Activated CD4-positive, alpha-beta T cell treated with anti-CD3 and anti-CD28 coated beads, Interleukin-10, Interleukin-2, amounts not matched to agents 100 ng/mL and 50 ng/mL, durations not matched to agents 16 hours and 8 hours (primary cell): Measurements from ENCODE around the gene CELF2.
A peak's percentile ranks its signal among the peaks of the same experiment; 100 is the strongest.

Experiments used
- DNase-seq: peaks from one replicate; pipeline ENCODE4 v3.0.0-alpha.2; 2020

Gene CELF2

DNA sequence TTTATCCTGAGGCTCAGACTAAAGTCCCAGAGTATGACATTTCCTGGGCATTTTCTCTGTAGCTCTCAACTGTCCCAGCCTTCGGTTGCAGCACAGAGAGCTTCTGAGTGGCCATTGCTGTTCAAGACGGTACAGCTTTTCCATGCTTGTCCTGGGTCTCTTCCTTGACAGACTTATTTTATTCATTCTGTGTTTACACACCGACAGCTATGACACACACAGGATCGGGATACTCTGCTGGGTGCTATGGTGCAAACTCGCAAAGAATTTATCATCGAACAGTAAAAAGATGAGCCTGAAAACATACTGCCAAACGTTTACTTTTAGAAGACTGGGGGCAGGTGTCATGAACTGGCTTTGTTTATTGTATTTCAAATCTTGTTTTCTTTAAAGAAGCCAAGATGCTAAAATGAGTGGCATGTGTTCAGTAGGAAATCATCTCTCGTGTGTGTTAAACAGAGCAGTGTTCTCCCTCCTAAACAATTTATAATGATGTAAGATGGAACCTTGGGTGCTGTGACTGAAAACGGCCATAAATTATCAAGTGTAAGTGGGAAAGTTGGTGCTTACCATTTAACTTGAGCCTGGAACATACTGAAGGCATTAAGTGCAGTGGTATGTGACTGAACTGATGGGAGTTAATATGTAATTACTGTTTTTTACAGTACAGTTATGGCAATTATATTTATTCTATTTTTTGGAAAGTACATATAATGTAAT lies 120.8 kb downstream of the CELF2 start:
- DNase-seq: no peak

DNA sequence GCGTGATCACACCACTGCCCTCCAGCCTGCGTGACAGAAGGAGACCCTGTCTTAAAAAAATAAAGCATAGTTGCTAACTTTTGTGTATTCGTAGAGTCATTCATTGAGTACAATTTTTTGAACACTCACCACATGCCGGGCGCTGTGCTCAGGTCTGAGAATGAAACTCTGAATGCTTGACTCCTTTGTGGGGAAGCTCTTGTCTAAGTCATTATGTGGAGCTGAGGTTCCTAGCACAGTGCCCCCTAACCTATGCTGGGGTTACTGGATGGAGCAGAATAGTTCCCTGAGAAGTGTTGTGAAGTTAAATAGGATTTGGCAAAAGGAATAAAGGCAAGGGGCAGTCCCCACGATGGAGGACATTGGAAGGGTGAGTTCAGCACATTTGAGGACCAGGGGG lies 123.3 kb downstream of the CELF2 start:
- no peak for DNase-seq

DNA sequence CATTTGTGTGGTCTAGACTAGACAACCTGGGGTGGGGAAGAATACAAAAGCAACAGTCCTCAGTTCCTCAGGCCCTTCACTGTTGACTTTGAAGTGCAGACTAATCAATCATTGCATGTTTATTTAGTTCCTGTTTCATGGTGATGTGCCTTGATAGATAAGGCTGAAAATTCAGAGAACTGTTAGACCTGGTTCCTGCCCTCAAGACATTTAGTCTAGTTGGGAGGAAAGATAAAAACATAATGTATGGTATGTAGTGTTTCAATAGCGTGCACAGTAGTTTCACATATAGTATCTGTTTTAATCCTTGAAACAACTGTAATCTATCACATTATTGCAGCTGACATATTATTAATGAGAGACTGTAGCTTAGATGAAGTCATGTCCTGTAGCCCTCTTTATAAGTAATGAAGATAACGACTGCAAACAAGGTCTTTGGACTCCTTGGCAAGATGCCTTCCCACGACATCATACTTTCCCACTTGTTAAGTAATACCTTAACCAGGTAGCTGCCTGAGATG lies 124.0 kb downstream of the CELF2 start:
- DNase-seq: no peak

DNA sequence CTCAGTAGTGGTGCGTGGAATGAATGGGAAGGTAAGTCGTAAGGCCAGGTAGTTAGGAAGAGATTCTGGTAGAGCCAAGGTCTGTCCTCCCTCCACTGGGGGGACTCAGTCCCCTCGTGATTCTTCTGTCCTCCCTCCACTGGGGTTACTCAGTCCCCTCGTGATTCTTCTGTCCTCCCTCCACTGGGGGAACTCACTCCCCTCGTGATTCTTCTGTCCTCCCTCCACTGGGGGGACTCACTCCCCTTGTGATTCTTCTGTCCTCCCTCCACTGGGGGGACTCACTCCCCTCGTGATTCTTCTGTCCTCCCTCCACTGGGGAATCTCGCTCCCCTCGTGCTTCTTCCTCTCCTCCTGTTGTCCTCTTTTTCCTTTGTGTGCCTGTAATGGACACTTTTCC lies 125.1 kb downstream of the CELF2 start:
- no peak for DNase-seq

DNA sequence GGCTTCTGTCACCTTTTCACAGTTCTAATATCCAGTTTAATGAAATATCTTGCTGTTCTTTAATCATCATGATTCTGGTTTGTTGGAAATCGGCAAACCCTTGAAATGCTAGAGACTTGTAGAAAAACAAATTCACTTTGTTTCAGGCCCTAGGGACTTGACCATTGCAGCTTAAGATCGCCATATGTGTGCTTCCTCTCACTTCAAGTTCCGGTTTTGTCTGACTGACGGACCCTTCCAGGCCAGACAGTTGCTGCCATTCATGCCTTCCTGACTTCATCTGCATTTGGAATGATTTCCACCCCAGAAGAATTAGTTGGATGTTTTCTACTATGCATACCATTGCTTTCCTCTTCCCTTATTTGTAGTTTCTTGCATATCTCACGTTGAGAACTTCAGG lies 125.6 kb downstream of the CELF2 start:
- DNase-seq: no peak

DNA sequence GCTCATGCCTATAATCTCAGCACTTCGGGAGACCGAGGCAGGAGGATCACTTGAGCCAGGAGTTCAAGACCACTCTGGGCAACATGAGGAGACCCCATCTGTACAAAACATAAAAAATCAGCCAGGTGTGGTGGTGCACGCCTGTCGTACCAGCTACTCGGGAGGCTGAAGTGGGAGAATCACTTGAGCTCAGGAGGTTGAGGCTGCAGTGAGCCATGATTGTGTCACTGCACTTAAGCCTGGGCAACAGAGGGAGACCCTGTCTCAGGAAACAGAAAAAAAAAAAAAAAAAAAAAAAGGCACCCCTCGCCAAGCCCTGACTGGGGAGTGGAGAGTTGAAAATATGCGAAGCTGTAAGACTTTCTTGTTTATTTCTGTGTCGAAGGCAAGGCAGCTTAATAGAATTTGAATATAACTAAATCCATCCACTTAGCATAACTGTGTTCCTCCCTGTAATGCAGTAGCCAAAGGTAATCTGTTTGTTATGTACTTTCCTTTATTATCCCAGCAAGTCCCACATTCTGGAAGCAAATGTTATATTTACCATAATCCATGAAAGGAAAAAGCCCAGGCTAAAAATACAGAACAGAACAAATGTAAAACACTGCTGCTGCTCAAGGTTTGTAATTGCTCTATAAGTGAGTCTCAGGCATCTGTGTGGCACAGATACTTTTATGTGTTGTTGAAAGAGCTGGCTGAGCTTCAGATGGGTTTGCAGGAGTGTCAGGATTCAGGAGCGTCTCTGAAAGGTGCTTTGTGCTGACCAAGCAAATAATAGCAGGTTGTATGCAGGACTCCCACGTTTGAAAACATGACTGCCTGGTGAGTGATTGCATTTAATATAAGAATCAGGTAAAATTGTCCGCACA lies 127.2 kb downstream of the CELF2 start:
- DNase-seq: no peak

DNA sequence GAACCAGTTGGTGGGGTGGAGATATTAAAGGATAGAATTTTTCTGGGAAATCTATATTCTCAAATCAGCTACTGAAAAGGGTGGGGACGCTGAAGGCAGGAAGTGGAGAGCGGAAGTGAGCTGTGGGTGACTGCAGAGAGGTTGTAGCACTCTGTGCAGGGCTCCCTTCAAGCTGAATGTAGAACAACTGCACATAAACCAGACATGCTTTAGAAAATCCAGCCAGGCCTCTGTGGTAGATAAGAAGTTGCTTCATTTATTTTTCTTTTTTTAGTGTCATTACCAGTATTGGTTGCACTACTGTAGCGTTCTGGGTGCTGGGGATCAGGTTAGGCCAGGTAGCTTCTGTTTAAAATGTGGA lies 127.8 kb downstream of the CELF2 start:
- peak; percentile 80 for DNase-seq

DNA sequence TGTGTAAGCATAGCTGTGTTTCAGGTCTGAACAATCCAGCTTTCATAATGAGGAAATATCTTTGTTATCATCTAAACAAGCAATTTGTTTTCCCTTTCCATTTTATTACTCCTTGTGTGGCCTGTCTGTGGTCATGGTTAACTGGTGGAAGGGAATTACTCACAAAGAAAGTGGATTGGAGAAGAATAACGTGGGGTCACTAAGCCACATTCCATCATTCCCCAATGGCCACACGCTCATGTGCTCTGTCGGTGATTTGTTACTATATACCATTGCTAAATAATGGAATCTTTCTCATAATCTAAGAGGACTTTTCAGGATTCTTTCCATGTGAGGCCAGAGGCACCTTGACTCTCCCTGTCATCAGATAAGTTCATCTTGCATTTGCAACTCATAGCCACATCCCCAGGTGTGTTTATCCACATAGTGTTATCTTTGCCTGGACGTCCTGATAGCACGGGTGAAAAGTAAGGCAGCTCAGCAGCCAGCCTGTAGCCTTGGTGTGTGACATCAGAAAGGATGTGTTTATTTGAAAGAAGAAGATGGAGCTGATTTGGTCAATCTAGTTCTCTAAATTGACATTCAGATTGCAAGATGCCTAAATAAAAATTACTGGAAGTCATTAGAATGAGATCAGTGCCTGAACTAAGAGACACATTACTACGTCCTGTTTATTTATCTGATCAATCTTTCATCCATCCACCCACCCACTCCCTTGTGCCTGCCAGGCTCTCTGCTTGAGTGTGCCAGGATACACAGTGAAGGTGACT lies 128.9 kb downstream of the CELF2 start:
- DNase-seq: peak; percentile 27

DNA sequence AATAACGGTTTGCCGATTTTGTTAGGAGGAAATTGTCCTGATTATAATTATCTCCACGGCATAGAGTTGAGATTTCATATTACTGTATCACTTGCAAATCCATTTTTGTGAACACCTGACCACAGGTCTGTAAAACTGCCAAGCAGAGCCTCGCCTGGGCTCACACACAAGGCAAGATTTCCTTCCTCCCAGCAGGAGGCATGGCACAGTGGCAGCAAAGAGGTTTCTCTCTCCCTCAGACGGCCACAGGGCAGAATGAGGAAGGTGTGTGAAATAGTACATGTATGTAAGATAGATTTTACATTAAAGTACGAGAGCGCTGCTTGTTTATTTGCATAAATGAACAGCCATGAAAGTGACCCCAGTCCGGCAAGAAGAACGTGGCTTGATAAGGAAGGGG lies 130.1 kb downstream of the CELF2 start:
- peak; percentile 57 for DNase-seq

DNA sequence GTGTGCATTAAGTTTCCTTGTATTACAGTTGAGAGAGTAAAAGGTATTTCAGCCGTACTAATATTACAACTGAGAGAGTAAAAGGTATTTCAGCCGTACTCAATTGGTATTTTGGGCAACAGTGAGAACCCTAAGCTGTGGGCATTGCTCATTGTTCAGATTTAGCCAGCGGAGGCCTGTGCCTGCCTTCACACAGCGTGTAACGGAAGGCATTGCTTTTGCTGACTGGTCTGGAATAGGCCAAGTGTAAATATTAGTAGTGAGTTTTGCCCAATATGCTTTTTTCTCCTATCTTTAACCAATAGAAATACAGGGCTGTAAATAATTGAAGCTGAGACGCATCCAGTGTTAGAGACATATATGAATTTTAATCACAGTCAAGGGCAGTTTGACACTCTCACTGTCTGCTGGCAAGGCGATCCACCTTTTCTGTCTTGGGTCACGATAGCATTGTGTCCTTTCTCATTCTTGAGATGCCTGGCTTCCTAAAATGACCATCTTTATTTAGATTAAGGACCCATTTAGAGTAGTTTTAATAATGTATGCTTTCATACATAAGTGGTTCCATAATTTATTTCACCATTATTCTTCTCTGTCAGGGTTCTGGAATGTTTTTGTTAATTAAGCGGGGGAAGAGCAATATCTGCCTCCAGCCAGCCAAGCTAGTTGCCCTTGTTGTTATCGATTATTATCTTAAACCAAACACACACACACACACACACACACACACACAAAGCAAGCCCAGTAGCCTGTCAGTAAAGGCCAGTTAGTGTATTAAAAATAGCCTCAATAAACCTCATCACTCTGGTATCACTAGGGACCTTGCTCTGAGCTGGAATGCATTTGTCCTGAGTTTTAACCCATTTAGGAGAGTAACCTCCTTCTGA lies 130.7 kb downstream of the CELF2 start:
- DNase-seq: no peak

DNA sequence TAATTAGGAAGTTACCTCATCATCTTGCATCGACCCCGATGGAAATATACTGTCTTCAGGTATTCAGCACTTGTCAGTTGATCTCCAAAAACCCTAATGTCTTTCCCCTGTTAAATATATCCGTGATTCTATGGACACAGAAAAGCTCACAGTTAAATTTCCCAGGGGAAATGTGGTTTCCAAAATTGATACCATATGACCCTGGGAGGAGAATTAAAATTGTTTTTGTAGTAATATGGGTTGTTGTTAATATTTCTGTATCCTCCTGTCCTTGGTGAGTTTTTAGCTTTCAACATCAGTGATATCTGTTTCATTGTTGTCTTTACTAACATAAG lies 132.1 kb downstream of the CELF2 start:
- DNase-seq: no peak

DNA sequence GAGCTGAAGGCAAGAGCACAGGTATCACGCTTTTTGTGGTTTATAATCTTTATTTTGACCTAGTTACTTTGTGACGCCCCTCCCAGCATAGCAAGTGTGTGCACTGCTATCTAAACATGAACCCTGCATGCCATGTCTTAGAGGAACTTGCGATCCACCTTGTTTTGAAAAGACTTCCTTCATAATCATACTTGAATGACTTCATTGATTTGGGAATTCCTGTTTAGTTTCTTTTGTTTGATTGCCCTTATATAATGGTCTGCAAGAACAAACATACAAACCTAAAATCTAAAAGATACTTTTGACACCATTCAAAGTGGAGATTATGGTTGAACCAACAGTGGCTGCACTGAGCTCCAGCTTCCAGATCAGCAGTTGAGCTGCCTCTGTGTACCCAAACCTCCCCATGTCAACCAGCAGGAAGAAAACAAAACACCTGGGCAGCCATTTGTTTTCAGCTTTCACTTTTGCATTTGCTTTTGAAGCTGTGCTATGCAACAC lies 132.6 kb downstream of the CELF2 start:
- peak; percentile 52 for DNase-seq

DNA sequence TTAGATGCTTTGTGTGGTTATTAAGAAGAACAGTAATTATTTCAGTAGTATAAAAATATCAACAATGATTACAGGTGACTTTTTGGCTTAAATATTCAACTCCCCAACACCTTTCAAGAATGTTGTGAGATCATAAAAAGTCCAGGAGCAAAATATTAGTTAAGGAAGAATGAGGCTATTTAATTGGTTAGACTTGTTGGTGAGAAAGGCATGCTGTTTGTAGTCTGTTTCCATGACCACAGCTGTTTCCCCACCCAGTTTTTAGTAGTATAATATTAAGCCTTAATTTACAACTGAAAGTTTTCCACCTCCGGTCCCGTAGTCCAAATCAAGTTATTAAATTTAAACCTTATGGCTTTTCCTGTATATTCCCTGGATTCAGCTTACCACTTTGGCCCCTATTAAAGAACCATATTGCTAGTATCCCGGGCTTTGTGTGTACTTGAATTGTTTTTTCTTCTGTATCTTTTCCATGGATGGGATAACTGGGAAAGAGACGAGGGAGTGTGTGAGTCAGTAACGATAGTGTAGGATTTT lies 133.3 kb downstream of the CELF2 start:
- DNase-seq: no peak

DNA sequence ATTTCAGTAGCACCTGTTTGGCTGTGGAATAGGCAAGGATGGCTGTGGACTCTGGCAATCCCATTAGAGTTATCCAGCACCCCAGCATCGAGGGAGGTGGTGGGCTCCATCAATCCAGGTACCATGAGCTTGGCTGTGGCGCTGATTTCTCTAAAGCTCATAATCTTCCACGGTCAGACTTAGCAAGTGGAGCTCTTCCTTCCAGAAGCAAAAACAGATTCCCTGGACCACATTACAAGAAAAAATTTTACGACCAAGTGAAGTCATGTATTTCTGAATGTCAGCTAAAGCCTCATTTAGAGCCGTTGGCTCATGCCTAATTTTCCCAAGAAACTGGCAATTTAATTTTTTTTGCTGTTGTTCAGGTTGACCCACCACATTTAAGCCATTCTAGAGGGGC lies 135.1 kb downstream of the CELF2 start:
- DNase-seq: no peak

DNA sequence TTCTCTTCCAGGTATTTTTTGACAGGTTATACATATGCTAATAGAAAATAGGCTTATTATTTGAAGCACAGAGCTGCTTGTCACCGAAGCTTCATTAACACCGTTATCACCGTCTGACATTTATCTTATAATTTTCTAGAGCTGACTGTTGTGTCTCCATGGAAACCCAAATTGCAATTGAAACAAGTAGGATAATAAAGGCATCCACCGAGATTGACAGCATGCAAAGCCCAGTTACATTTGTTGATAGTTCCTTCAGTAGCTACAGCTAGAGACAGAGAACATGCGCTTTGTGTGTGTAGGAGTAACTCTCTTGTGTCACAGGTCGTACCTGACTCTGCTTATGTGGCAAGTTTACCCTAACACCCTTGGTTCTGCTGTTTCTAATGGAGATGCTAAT lies 135.6 kb downstream of the CELF2 start:
- DNase-seq: no peak

DNA sequence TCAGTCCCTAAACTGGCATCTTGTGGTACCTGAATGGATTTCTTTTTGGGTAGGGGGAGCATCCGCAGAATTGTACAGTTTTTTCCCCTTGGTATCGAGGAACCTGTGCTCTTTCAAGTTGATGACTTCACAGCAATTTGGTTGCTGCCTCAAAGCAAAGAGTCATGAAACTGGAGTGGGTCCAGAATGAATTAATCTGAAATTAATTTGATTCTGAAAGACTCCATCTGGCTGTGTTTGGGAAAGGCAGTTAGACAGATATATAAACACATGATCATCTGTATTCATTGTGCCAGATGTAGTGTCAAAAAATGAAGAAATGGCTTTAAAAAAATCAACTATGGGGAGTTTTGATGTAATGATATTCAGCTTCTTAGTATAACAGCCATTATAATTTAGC lies 136.1 kb downstream of the CELF2 start:
- DNase-seq: no peak

DNA sequence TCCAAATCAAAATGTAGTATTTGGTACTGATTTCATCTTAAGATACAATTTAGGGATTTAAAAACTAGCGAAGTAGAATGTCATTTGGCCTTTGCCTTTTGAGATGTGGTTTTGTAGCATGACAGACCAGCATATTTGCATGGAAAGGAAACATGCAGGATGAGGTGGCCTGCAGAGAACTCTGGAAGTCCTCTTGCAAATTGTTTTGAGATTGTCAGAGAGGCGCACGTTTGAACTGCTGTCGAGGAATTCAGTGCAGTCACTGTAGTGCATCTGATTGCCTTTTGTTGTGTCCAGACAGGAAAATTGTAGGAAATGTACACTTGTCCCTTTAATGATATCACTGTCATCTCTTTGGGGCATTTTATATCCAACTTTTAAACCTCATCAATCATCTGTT lies 136.7 kb downstream of the CELF2 start:
- DNase-seq: no peak

DNA sequence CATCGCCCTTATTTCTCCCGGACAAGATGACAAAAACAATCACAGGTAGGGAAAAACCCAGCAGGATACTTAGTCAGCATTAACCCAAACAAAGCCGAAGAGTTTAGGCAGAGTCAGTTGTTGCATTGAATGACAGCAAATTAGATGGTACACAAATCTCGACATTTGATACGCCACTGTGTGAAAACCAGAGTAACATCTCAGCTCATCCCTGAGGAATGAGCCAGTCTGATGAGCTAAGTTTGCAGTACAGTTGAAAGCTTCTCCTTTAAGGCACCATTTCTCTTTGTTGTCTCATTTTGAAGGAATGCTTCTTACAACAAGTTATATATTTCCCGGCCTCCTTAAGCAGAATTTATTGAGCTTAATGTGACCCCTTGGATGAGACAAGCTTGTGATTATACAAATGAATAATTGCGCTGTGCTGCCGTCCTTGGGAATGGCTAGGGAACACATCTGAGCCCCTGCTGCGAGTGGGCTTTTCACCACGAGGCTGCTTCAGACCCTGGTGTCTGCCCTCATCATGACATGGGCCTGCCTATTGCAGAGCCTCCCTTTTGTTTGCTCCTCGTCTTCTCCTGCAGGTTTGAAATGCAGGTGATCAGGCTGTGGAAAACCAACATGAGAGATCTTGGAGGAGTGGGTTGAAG lies 137.3 kb downstream of the CELF2 start:
- DNase-seq: no peak

DNA sequence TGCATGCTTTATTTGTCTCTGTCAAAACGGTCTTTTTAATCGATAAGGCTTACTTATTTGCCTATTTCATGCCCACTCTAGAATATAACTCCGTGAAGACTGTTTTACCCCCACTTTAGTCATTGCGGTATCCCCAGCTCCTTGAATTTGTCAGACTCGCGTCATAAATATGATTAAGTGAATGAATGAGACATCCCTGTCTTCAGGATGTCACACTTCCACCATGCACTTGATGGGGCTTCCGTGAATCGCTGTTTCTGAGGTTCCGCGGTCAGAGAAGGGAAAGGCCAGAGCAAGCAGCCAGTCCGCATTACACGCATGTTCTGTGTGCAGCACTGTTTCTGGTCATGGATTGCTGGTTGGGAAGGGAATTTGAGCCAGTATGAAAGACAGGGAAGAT lies 138.8 kb downstream of the CELF2 start:
- peak; percentile 32 for DNase-seq

DNA sequence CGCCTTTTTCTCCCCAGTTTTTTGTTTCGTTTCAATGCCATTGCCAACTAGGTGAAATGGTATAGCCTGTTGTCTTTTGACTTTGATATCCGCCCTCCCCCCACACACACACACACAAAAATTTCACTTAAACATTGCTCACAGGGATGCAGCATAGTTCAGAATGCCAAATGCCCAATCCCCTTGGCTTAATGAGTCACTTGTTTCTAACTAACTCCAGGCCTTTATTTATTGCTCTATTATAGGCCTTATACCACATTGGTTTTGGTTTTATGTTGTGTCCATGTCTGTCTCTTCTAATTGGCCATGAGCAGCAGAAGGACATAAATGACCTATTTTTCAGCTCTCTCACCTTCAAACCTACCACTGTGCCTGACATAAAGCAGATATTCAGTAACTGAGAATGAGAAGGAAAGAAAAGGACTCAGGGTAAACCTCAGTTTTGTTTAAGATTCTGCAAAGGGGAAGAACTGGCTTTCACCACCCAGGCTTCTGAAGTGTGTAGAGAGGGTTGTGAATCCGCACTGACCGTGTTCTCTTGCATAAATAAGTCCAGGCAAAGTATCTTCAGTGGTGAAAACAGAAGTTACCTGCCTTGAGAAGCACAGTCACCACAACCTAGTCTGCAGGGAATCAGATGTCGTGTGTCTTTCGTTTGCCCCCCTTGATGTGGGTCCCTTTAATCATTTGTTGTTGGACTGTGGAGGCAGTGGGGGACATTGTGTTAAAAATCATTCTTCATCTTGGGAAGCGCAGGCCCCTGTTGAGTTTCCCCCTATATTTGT lies 139.8 kb downstream of the CELF2 start:
- no peak for DNase-seq

DNA sequence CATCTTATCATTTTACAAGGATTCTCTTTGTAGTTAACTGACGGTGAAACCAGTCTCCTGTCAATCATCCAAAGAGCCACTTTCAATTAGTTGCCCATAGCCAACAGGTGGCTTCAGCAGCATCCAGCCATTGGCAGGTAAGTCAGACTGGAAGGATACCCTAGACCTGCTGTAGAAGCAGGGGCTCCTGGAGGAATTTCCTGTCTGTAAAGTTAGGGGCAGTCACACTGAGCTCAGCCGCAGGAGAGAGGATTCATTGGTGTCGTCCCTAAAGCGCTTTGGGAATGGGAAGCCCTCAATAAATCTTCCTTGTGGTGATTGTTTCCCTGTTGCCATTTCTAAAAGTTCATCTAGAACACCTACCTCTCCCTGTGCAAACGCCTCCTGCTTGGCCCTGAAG lies 140.4 kb downstream of the CELF2 start:
- no peak for DNase-seq
